ENCODE data around the gene KCNN3.
A peak's percentile ranks its signal among the peaks of the same experiment; 100 is the strongest.

Gene KCNN3

GRCh38 chr1:154879038-154879421 lies 8.9 kb upstream of the KCNN3 start:
- no peak for DNase-seq

GRCh38 chr1:154878371-154879037 lies 8.4 kb upstream of the KCNN3 start:
- DNase-seq = peak; percentile 69

GRCh38 chr1:154877370-154877974 lies 7.4 kb upstream of the KCNN3 start:
- DNase-seq = no peak

- no peak for DNase-seq
These were observed 6.8 kb upstream of the KCNN3 start for GRCh38 chr1:154876842-154877369.

GRCh38 chr1:154874465-154874864 lies 4.4 kb upstream of the KCNN3 start:
- no peak for DNase-seq

- DNase-seq = no peak
These were observed 3.4 kb upstream of the KCNN3 start for GRCh38 chr1:154873321-154873950.

GRCh38 chr1:154871374-154871773 lies 1.3 kb upstream of the KCNN3 start:
- no peak for DNase-seq

- no peak for DNase-seq
These were observed 653 bp upstream of the KCNN3 start for GRCh38 chr1:154870734-154871133.

- no peak for DNase-seq
These were observed 548 bp downstream of the KCNN3 start for GRCh38 chr1:154869351-154870114.

- DNase-seq = no peak
These were observed 2.1 kb downstream of the KCNN3 start for GRCh38 chr1:154867841-154868605.

- peak; percentile 29 for DNase-seq
These were observed 2.8 kb downstream of the KCNN3 start for GRCh38 chr1:154867064-154867825.

- no peak for DNase-seq
These were observed 3.6 kb downstream of the KCNN3 start for GRCh38 chr1:154866257-154867063.

GRCh38 chr1:154865442-154866256 lies 4.4 kb downstream of the KCNN3 start:
- DNase-seq = no peak

- DNase-seq = no peak
These were observed 5.7 kb downstream of the KCNN3 start for GRCh38 chr1:154864189-154864975.

GRCh38 chr1:154863315-154864174 lies 6.5 kb downstream of the KCNN3 start:
- DNase-seq = no peak

- no peak for DNase-seq
These were observed 7.2 kb downstream of the KCNN3 start for GRCh38 chr1:154862907-154863306.

- DNase-seq = no peak
These were observed 8.4 kb downstream of the KCNN3 start for GRCh38 chr1:154861607-154862094.

All from stimulated activated CD4-positive, alpha-beta T cell treated with anti-CD3 and anti-CD28 coated beads, Interleukin-12 subunit alpha, Interleukin-12 subunit beta, amount 100 ng/mL, for 4 hours (primary cell).